GM19193 (cell line): ENCODE results near the gene GINS3.

Experiments
- POLR2A ChIP-seq: IDR thresholded peaks from 4 replicates; pipeline ENCODE4 v1.6.1; 2011; ENCODE audit not compliant: insufficient read depth, insufficient read length; ENCODE audit errors: extremely low read depth

GINS3 gene

DNA sequence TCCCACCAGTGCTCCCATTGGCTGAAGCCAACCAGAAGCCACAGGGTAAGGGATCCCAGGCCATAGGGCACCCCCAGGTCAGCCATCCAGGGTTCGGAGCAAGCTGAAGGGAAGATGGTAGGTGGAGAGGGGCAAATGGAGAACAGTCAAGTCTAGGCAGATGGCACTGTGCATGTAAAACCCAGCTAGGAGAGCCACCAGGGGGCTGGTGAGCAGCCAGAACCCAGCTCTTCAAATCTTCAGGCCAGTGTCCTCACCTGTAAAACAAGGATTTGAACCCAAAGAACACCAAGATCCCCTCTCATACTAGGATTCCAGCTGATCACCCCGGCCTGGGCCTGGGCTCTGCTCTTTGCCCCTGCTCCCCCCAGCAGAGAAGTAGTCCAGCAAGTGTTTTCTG, 43.5 kb downstream of the GINS3 start:
- no peak for TF ChIP-seq POLR2A

DNA sequence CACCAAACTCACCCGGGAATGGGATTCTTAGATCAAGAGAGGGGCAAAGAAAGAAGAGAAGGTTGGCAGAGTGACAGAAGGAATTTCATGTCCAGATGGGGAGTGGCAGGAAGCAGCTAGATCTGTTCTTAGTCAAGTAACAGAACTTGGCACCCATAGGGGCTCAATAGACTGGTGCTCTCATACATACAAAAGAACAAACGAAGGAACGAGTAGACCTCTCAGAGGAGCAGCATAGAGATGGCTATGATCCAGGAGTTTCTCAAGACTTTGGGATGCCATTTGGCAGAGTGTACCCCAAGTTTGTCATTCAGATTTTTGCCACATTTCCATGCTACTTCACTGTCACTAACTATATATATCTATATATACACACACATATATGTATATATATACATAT, 47.9 kb downstream of the GINS3 start:
- TF ChIP-seq POLR2A = no peak

DNA sequence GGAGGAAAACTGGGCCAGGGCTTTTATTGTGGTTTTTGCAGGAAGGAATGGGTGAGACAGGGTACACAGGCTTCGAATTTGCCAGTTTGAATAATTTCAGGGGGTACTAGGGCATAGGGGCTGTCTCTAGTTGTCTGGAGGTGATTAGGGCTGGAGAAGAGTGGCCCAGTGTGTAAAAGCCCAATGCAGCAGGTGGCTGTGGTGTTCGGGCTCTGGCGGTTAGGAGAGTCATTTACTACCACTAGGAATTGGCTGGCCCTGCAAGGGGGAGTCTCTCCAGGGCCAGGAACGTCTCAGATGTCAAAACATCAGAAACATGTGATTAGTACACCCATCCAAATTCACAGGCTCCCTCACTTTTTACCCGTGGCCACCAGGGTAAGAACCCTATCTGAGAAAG, 50.3 kb downstream of the GINS3 start:
- TF ChIP-seq POLR2A = no peak

DNA sequence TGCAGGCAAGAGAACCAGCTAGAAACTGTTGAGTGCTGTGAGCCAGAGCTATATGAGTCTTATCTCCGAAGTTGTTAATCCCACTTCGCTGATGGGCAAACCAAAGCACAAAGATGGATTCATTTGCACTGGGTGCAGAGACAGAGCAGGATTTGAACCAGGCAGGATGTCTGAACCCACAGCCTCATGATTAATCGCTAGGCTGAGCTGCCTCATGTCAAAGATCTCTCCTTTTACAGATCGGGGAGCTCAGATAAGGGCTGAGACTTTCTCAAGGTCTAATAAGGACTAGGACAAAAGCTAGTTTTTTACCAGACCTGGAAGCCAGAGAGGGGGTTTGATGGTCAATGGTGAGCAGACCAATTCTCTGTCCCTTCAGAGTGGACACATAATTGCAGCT, 51.5 kb downstream of the GINS3 start:
- no peak for TF ChIP-seq POLR2A

DNA sequence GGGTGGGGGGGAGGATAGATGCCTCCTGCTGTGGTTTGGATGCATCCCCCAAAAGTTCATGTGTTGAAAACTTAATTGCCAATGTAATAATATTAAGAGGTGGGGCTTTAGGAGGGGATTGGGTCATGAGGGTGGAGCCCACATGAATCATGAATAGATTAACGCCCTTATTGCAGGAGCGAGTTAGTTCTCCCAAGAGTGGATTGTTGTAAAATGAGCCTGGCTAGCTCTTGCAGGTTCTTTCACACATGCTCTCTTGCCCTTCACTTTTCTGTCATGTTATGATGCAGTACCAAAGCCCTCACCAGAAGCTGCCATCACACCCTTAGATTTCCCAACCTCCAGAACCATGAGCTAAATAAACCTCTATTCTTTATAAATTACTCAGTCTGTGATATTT, 52.0 kb downstream of the GINS3 start:
- no peak for TF ChIP-seq POLR2A

- no peak for TF ChIP-seq POLR2A
Observed at GRCh38 chr16:58448890-58449289, 56.6 kb downstream of the GINS3 start.

GRCh38 chr16:58449306-58449705, 57.0 kb downstream of the GINS3 start:
- TF ChIP-seq POLR2A = no peak

GRCh38 chr16:58449768-58450167, 57.5 kb downstream of the GINS3 start:
- TF ChIP-seq POLR2A = no peak

- TF ChIP-seq POLR2A = no peak
Observed at GRCh38 chr16:58450590-58450989, 58.3 kb downstream of the GINS3 start.

- no peak for TF ChIP-seq POLR2A
Observed at GRCh38 chr16:58451265-58451689, 59.0 kb downstream of the GINS3 start.

- TF ChIP-seq POLR2A = no peak
Observed at GRCh38 chr16:58451945-58452401, 59.7 kb downstream of the GINS3 start.

DNA sequence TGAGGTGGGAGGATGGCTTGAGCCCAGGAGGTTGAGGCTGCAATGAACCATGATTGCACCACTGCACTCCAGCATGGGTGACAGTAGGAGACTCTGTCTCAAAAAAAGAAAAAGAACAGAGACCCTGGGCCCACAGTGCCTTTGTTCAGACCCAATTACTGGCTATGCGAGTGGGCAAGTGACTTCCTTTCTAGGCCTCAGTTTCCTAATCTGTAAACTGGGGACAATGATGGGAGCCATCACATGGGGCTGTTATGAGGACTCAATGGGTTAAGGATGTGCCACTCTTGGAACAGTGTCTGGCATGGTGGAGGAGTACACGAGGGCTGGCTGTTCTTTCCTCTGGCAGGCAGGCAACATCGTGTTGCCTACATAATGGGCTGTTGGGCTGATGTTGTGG, 60.4 kb downstream of the GINS3 start:
- TF ChIP-seq POLR2A = no peak

- no peak for TF ChIP-seq POLR2A
Observed at GRCh38 chr16:58454178-58454577, 61.9 kb downstream of the GINS3 start.

DNA sequence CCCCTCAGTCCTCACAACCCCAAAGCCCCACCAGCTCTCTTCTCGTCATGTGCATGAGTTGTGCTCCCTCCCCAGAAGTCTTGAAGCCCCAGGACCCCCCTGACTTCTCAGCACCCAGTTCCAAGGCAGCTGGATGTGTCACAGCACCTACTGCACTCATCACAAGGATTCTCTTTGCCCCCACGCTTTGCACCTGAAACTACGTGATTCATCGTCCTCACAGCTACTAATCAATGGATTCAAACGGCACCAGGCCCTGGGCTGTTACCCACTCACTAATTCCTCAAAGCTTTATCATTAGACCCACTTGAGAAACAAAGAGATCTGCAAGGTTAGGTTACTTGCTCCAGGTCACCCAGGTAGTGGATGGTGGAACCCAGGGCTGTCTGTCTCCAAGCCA, 62.6 kb downstream of the GINS3 start:
- TF ChIP-seq POLR2A = no peak
